ENCODE results near the gene RFX2.

The RFX2 gene

DNA sequence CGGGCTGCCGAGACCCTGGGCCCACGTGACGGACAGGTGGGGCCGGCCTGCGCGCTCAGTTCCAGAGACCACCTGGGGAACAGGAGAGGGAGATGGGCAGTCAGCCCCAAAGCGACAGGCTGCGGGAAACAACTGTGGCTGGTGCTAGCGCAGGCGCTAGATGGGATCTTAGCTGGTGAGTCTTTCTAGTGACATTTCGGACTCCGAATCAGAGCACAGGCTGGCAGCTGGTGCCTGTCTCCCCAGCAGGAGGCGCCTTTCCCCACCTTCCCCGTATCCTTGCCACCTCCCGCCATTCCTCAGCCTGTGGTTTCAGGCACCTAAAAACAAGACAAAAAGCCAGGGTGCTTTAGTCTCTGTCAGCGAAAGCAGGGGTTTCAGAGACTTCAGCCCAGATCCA, 112.9 kb downstream of the RFX2 start:
- no peak overlapping the region for H3K27ac Mint-ChIP-seq
- DNase-seq (no peak), ATAC-seq (no peak)
- H3K4me3 Mint-ChIP-seq, result no peak overlapping the region
- no peaks in the 10 kb centered on the region for H3K4me1 Mint-ChIP-seq
- peaks cover 14% of the 10 kb centered on the region for H3K36me3 Mint-ChIP-seq (ENCODE audit: low read depth)
- no peaks in the 10 kb centered on the region for H3K27me3 Mint-ChIP-seq
- no peaks in the 10 kb centered on the region for H3K9me3 Mint-ChIP-seq

GRCh38 chr19:5996623-5997320, 113.5 kb downstream of the RFX2 start:
- peaks cover 14% of the 10 kb centered on the region for H3K36me3 Mint-ChIP-seq (ENCODE audit: low read depth)
- no peaks in the 10 kb centered on the region for H3K27me3 Mint-ChIP-seq
- no peak for ATAC-seq
- no peak overlapping the region for H3K27ac Mint-ChIP-seq
- DNase-seq, result no peak
- H3K9me3 Mint-ChIP-seq, result no peaks in the 10 kb centered on the region
- H3K4me3 Mint-ChIP-seq, result no peak overlapping the region
- H3K4me1 Mint-ChIP-seq, result no peaks in the 10 kb centered on the region

GRCh38 chr19:5996102-5996501, 114.2 kb downstream of the RFX2 start:
- DNase-seq (no peak), ATAC-seq (no peak)
- no peak overlapping the region for H3K4me3 Mint-ChIP-seq
- H3K4me1 Mint-ChIP-seq, result no peaks in the 10 kb centered on the region
- H3K36me3 Mint-ChIP-seq (ENCODE audit: low read depth), result peaks cover 14% of the 10 kb centered on the region
- no peak overlapping the region for H3K27ac Mint-ChIP-seq
- no peaks in the 10 kb centered on the region for H3K9me3 Mint-ChIP-seq
- H3K27me3 Mint-ChIP-seq, result no peaks in the 10 kb centered on the region

DNA sequence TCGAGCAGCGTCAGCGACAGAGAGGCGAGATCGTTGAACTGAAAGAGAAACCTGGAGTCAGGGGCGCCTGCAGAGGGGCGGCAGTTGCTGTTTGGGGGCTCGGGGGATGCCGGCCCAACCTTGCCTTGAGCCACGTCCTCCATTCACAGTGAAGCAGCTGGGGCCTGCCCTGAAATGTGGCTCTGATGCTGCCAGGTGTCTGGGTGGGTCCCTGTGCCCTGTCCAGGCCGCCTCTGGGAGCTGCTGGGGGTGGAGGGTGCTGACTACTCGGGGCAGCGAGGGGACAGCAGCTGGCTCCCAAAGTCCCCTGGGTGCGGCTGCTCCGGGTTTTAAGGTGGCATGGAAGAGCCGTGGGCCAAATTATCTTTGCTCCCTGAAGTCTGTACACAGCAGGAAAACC, 114.7 kb downstream of the RFX2 start:
- DNase-seq (no peak), ATAC-seq (no peak)
- H3K27ac Mint-ChIP-seq, result no peak overlapping the region
- no peak overlapping the region for H3K4me3 Mint-ChIP-seq
- H3K27me3 Mint-ChIP-seq, result no peaks in the 10 kb centered on the region
- H3K9me3 Mint-ChIP-seq, result no peaks in the 10 kb centered on the region
- peaks cover 11% of the 10 kb centered on the region for H3K36me3 Mint-ChIP-seq (ENCODE audit: low read depth)
- H3K4me1 Mint-ChIP-seq, result no peaks in the 10 kb centered on the region

DNA sequence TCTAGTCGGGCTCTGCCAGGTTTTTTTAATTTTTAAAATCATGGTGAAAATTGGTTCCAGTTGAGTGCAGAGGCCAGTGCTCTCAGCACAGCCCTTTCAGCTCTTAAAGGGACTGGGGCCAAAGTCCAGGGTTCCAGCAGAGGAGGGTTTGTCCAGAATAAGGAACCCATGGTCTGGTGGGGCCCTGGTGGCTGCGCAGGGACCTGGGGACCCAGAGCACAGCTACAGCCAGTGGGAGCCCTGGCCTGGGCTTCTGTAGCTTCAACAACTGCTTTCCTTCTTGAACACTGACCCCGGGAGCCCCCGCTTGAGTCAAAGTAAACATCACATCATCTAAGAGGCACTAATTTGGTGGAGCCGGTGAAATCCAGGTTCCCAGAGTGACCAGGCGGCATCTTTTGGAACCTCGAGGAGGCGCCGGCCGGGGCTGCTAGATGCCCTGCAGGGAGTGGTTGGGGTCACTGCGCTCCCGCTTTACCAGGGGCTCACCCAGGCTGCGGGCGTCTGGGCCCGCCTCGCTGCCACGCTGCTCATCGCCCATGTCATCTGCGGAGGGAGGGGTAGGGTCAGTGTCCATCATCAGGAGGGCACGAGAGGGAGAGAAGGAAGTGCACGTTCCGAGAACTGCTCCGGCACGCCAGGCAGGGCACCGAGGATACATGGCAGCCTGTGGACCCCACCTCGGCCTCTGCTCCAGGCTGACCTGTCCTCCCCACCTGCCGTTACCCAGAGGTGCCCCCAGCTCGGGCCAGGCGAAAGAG, 115.7 kb downstream of the RFX2 start:
- no peak for ATAC-seq
- peaks cover 2% of the 10 kb centered on the region for H3K4me1 Mint-ChIP-seq
- H3K27ac Mint-ChIP-seq, result no peak overlapping the region
- peaks cover 4% of the 10 kb centered on the region for H3K36me3 Mint-ChIP-seq (ENCODE audit: low read depth)
- H3K27me3 Mint-ChIP-seq, result no peaks in the 10 kb centered on the region
- no peak for DNase-seq
- H3K4me3 Mint-ChIP-seq, result no peak overlapping the region
- H3K9me3 Mint-ChIP-seq, result no peaks in the 10 kb centered on the region

DNA sequence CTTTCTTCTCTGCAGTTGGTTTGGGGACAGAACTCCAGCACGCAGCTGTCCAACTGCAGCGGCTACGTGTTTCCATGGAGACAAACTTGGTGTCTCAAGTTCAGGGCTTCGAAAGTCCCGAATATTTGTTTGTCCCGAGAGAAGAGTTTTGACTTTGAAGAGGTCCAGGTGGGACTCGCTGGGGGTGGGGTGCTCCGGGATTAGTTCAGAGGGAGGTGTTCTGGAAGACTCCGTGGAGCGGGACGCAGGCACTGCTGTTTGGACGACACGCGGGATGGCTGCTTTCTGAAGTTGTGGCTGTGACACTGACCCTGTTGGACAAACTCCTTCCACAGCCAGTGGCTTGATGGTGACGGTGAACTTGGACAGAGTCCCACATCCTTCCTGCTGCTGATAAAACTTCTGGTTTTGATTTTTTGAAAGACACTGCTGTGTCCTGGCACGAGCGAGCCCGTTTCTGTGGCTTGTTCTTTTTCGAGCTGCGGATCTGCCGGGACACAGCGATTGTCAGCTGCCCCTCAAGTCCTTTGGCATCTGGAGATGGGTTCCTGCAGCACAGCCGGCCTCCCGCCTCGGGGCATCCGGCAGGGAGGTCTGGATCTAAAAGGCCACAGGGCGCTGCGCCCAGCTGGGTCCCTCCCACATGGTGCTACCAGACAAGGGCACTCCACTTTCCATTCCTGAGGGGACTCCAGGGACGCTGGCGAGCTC, 116.5 kb downstream of the RFX2 start:
- no peak for DNase-seq

GRCh38 chr19:5993201-5993600, 117.1 kb downstream of the RFX2 start:
- no peak for ATAC-seq
- DNase-seq, result no peak
- Mint-ChIP-seq H3K36me3 (ENCODE audit: low read depth) (peaks cover 2% of the 10 kb centered on the region), H3K4me1 (peaks cover 2% of the 10 kb centered on the region), H3K27me3 (no peaks in the 10 kb centered on the region), H3K9me3 (no peaks in the 10 kb centered on the region), H3K4me3 (no peak overlapping the region), H3K27ac (no peak overlapping the region)

More for the DNA sequence above, 116.5 kb downstream of the RFX2 start:
- H3K36me3 Mint-ChIP-seq (ENCODE audit: low read depth), result peaks cover 2% of the 10 kb centered on the region
- no peak for ATAC-seq
- no peaks in the 10 kb centered on the region for H3K27me3 Mint-ChIP-seq
- H3K27ac Mint-ChIP-seq, result no peak overlapping the region
- H3K4me3 Mint-ChIP-seq, result no peak overlapping the region
- peaks cover 2% of the 10 kb centered on the region for H3K4me1 Mint-ChIP-seq
- no peaks in the 10 kb centered on the region for H3K9me3 Mint-ChIP-seq

- no peak for ATAC-seq
- peaks cover 3% of the 10 kb centered on the region for H3K4me1 Mint-ChIP-seq
Observed at GRCh38 chr19:5992756-5993155, 117.5 kb downstream of the RFX2 start.

GRCh38 chr19:5991244-5991838, 119.0 kb downstream of the RFX2 start:
- Mint-ChIP-seq H3K36me3 (ENCODE audit: low read depth) (peaks cover 2% of the 10 kb centered on the region), H3K4me3 (no peak overlapping the region), H3K27ac (no peak overlapping the region), H3K4me1 (peaks cover 12% of the 10 kb centered on the region), H3K9me3 (no peaks in the 10 kb centered on the region), H3K27me3 (no peaks in the 10 kb centered on the region)
- DNase-seq (no peak), ATAC-seq (no peak)

More at GRCh38 chr19:5992756-5993155, 117.5 kb downstream of the RFX2 start:
- H3K9me3 Mint-ChIP-seq, result no peaks in the 10 kb centered on the region
- H3K36me3 Mint-ChIP-seq (ENCODE audit: low read depth), result peaks cover 2% of the 10 kb centered on the region
- H3K27me3 Mint-ChIP-seq, result no peaks in the 10 kb centered on the region
- DNase-seq, result no peak
- no peak overlapping the region for H3K4me3 Mint-ChIP-seq
- no peak overlapping the region for H3K27ac Mint-ChIP-seq

GRCh38 chr19:5990289-5990797, 120.0 kb downstream of the RFX2 start:
- ATAC-seq, result no peak
- no peaks in the 10 kb centered on the region for H3K9me3 Mint-ChIP-seq

GRCh38 chr19:5989388-5990074, 120.8 kb downstream of the RFX2 start:
- H3K4me1 Mint-ChIP-seq, result peaks cover 12% of the 10 kb centered on the region
- no peak overlapping the region for H3K4me3 Mint-ChIP-seq

More at GRCh38 chr19:5990289-5990797, 120.0 kb downstream of the RFX2 start:
- no peaks in the 10 kb centered on the region for H3K36me3 Mint-ChIP-seq (ENCODE audit: low read depth)
- H3K27me3 Mint-ChIP-seq, result no peaks in the 10 kb centered on the region
- H3K27ac Mint-ChIP-seq, result no peak overlapping the region
- peaks cover 12% of the 10 kb centered on the region for H3K4me1 Mint-ChIP-seq
- DNase-seq, result no peak
- H3K4me3 Mint-ChIP-seq, result peak overlapping the region; percentile 49

DNA sequence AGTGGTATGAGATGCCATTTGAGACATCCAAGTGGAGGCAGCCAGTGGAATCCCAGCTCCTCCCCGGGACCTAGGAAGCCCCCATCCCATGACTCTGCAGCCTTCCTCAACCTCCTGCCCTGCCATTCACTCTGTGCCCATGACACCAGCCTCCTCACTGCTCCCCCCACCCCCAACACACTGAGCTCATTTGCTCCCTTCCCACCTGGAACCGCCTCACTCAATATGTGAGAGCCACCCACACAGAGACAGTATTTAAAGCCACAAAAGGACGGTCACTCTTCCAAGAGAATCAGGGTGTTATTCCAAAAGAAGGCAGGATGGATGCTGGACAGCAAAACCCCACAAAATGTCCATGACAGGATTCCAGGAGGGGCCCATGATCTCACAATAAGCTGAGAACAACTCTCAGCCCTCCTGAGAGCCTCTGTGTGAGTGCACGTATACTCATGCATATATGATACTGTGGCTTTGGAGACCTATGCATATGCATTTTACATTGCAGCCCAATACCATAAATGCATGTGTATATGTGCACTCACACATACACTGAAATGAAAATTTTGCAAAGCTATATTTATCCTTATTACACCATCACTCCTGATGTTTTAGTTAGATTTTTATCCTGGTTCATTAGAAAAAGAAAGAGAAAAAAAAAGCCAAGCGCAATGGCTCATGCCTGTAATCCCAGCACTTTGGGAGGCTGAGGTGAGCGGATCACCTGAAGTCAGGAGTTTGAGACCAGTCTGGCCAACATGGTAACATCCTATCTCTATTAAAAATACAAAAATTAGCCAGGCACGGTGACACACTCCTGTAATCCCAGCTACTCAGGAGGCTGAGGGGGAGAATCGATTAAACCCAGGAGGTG, 121.5 kb downstream of the RFX2 start:
- H3K27me3 Mint-ChIP-seq, result no peaks in the 10 kb centered on the region
- ATAC-seq, result no peak
- no peaks in the 10 kb centered on the region for H3K36me3 Mint-ChIP-seq (ENCODE audit: low read depth)
- H3K4me3 Mint-ChIP-seq, result no peak overlapping the region
- H3K9me3 Mint-ChIP-seq, result no peaks in the 10 kb centered on the region
- H3K27ac Mint-ChIP-seq, result no peak overlapping the region
- peaks cover 12% of the 10 kb centered on the region for H3K4me1 Mint-ChIP-seq
- no peak for DNase-seq

More at GRCh38 chr19:5989388-5990074, 120.8 kb downstream of the RFX2 start:
- no peak for DNase-seq
- Mint-ChIP-seq H3K9me3 (no peaks in the 10 kb centered on the region), H3K36me3 (ENCODE audit: low read depth) (no peaks in the 10 kb centered on the region), H3K27ac (peak overlapping the region; percentile 1), H3K27me3 (no peaks in the 10 kb centered on the region)
- no peak for ATAC-seq

- peak overlapping the region; percentile 71 for H3K4me3 Mint-ChIP-seq
- peaks cover 22% of the 10 kb centered on the region for H3K4me1 Mint-ChIP-seq
- no peaks in the 10 kb centered on the region for H3K9me3 Mint-ChIP-seq
- H3K27ac Mint-ChIP-seq, result no peak overlapping the region
- H3K27me3 Mint-ChIP-seq, result no peaks in the 10 kb centered on the region
- H3K36me3 Mint-ChIP-seq (ENCODE audit: low read depth), result no peaks in the 10 kb centered on the region
- peak; percentile 17 for ATAC-seq
- DNase-seq, result peak; percentile 80
Observed at GRCh38 chr19:5987077-5987818, 123.1 kb downstream of the RFX2 start.
